Measurements from ENCODE around the gene MUC4.

The MUC4 gene

GRCh38 chr3:195811756-195812155 lies at the start of gene MUC4:
MUC4 (minus strand) TSS chr3:195811929; CDS start chr3:195811817, 112 bp downstream.
- no peak within 1 kb of the TSS for H3K4me3 ChIP-seq (ENCODE audit: low read depth, low read length)
- TF ChIP-seq POLR2A (IDR thresholded peaks at IDR 0.05; ENCODE audit: extremely low read depth, insufficient read length), result no peak
- TF ChIP-seq MAX (IDR thresholded peaks at IDR 0.05; ENCODE audit: low read depth, low read length), result no peak
- no peak for TF ChIP-seq CTCF (IDR thresholded peaks at IDR 0.05; ENCODE audit: low read depth, low read length)
- no peak for TF ChIP-seq MYC (IDR thresholded peaks at IDR 0.05; ENCODE audit: low read depth, low read length)
- no peak for DNase-seq (ENCODE audit: low read depth)

- H3K4me3 ChIP-seq (ENCODE audit: low read depth, low read length), result no peak overlapping the region
- no peak for DNase-seq (ENCODE audit: low read depth)
- TF ChIP-seq MYC (IDR thresholded peaks at IDR 0.05; ENCODE audit: low read depth, low read length) (no peak), MAX (IDR thresholded peaks at IDR 0.05; ENCODE audit: low read depth, low read length) (no peak), CTCF (IDR thresholded peaks at IDR 0.05; ENCODE audit: low read depth, low read length) (no peak), POLR2A (IDR thresholded peaks at IDR 0.05; ENCODE audit: extremely low read depth, insufficient read length) (no peak)
Observed at GRCh38 chr3:195860456-195860855, 48.7 kb upstream of the MUC4 start.

GRCh38 chr3:195859846-195860411 lies 48.2 kb upstream of the MUC4 start:
- H3K4me3 ChIP-seq (ENCODE audit: low read depth, low read length), result no peak overlapping the region
- no peak for DNase-seq (ENCODE audit: low read depth)
- TF ChIP-seq MAX (IDR thresholded peaks at IDR 0.05; ENCODE audit: low read depth, low read length) (no peak), MYC (IDR thresholded peaks at IDR 0.05; ENCODE audit: low read depth, low read length) (no peak), POLR2A (IDR thresholded peaks at IDR 0.05; ENCODE audit: extremely low read depth, insufficient read length) (no peak), CTCF (IDR thresholded peaks at IDR 0.05; ENCODE audit: low read depth, low read length) (no peak)

- no peak overlapping the region for H3K4me3 ChIP-seq (ENCODE audit: low read depth, low read length)
- TF ChIP-seq MYC (IDR thresholded peaks at IDR 0.05; ENCODE audit: low read depth, low read length) (no peak), CTCF (IDR thresholded peaks at IDR 0.05; ENCODE audit: low read depth, low read length) (peak; percentile 96), MAX (IDR thresholded peaks at IDR 0.05; ENCODE audit: low read depth, low read length) (peak; percentile 58; the same call in 1 of the 2 replicates), POLR2A (IDR thresholded peaks at IDR 0.05; ENCODE audit: extremely low read depth, insufficient read length) (no peak)
- DNase-seq (ENCODE audit: low read depth), result peak; percentile 66
Observed at GRCh38 chr3:195859061-195859845, 47.5 kb upstream of the MUC4 start.

- DNase-seq (ENCODE audit: low read depth), result peak; percentile 49
- no peak for TF ChIP-seq MAX (IDR thresholded peaks at IDR 0.05; ENCODE audit: low read depth, low read length)
- TF ChIP-seq POLR2A (IDR thresholded peaks at IDR 0.05; ENCODE audit: extremely low read depth, insufficient read length), result no peak
- TF ChIP-seq MYC (IDR thresholded peaks at IDR 0.05; ENCODE audit: low read depth, low read length), result no peak
- TF ChIP-seq CTCF (IDR thresholded peaks at IDR 0.05; ENCODE audit: low read depth, low read length), result no peak
Observed at GRCh38 chr3:195856410-195857084, 44.8 kb upstream of the MUC4 start.

More at GRCh38 chr3:195856410-195857084, 44.8 kb upstream of the MUC4 start:
- no peak overlapping the region for H3K4me3 ChIP-seq (ENCODE audit: low read depth, low read length)
